Fibroblast of skin of right quadriceps (primary cell): ENCODE data around the gene CDADC1.

ENCODE experiments used
- DNase-seq: peaks from one replicate; pipeline ENCODE4 v3.0.0-alpha.2; 2013

CDADC1 gene

DNA sequence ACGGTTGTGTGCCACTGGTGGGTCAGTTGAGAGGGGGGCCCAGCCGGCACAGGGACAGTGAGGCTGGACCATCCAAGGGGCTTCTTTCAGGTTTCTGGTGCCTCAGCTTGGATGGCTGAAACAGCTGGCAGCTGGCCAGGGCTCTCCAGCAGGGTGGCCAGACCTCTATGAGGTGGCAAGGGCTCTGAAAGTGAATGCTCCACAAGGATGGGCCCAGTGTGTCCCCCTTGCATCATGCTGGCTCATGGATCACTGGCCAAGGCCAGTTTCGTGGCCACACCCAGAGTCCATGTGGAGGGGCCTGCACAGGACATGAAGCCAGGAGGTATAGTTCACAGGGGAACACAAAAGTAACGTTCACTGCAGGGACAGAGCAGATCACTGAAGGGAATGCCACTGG lies 49.6 kb downstream of the CDADC1 start:
- no peak for DNase-seq

DNA sequence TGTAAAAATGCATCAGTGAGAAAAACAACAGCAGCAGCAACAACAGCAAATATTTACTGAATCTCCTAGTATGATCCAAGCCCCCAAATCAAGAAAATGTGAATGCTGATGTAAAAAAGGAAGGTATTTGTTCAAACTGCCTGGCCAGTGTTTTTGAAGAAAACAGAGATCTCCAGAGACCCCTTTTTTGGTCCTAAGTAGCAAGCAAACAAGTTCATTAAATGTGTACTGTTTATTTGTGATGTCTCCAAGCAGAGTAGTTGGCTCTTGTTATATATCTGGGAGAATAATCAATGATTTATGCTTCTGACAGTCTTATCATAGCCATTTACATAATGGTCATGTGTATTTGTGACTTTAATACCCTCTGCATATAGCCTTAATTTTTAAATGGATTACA lies 50.7 kb downstream of the CDADC1 start:
- no peak for DNase-seq

DNA sequence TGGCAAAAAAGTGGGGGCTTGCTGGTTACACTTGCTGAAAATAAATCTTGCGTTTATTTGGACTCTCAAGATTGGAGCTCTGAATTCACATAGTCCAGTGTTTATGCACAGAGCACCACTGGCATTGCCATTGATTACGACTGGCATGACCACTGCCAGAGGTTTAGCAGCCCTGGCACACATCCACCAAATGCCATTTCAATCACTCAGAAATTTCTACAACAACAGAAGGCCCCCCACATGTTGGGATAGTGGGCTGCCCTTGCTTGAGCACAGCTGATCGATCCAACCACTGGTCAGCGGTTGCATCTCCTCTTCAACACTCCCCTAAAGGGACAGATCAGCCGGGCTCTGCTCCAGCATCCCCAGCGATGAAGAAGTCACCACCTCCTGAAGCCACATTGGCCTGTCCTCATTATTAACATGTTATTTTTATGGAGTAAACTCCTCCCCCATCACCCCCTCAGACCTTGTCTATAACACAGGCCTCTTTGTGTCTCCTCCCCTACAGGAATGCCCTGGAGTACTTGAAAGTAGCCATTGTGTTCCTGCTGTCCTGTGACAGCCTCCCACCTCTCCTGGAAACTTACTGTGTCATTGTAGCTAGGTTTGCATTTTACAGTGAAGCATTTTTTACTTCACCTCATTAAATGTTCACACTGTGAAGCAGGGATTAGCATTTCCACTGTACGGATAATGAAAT lies 51.3 kb downstream of the CDADC1 start:
- no peak for DNase-seq

DNA sequence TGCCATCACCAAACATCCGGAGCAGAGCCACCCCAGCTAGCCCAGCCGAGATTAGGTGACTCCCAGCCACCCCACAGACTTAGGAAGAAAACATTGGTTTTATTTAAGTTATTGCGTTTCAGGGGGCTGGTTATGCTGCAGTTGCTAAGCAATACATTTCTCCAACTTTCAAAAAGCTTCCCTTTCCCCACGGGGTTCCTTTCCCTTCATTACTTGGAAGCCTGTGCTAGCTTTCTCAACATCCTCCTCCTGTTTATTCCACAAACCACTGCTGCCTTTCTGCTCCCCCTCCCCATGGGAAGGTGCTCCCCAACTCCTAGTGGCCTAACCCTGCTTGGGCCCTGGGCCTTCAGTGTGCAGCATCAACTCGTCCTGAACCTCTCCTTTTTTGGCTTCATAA lies 52.6 kb downstream of the CDADC1 start:
- no peak for DNase-seq

DNA sequence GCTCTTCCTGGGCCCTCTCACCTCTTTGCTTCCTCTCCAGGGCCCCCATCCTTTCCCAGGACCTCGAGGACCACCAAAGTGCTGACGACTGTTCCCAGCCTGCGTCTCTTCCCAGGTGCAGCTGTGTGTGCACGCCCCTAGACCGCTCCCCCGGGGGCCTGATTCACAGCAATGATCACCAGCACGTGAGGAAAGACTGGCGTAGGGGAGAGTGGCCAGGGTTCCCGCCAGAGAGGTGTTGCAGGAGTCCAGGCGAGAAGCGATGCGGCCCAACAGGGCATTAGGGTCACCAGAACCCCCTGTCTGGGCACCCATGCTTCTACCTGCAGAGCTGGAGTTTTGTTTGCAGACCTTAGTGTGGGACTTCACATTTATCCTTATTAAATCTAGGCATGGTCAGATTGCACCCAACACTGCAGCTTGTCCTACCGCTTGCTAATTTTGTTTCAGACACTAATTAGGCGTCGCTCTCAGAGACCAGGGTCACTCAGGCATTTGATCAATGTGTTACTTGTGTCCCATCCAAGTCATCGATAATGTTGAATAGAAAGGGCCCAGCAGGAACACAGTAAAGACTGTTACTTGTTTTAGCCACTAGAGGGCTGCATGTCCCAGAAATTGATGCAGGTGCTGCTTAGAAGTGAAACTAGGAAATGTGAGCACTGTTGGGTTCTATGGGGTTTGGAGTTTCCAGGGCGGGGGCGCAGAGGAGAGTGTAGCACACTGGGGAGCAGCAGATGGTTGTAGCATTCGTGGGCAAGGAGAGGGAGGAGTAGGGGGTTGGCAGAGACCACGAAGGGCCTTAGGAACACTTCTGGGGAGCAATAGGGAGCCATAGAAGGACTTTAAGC lies 53.2 kb downstream of the CDADC1 start:
- peak; percentile 70 for DNase-seq

DNA sequence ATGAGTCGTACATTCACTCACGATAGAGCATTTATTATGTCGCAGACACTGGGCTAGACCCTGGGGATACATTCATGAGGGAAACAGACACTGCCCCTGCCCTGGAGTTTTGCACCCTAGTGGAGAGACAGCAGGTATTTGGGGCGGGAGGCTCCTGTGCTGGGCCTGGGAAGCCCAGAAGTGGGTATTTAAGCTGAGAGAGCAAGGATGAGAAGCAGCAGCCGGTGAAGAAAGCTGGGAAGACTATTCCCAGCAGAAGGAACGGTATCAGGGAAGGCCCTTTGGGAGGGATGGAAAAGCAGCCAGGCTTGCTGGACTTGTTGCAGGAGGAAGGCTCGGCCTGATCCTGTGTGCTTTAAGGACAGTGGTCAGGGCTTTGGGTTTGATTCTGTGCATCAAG lies 54.5 kb downstream of the CDADC1 start:
- DNase-seq, result no peak

DNA sequence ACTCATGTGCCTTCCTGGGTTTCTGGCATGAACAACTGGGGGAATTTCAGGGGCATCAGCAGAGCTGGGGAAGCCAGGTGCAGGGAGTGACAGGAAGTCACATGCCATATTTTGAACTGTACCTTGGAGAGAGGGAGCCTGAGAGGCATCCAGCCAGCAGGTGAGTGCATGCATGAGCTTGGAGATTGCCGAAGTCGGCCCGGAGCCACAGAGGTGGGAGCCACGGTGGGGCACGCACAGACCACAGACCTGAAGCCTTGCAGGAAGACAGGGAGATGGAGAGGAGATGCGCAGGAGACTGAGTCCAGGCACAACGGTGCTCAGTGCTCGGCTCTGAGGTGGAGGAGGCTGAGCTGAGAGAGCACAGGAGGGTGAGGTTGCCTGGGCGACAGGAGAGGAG lies 55.1 kb downstream of the CDADC1 start:
- DNase-seq, result no peak

DNA sequence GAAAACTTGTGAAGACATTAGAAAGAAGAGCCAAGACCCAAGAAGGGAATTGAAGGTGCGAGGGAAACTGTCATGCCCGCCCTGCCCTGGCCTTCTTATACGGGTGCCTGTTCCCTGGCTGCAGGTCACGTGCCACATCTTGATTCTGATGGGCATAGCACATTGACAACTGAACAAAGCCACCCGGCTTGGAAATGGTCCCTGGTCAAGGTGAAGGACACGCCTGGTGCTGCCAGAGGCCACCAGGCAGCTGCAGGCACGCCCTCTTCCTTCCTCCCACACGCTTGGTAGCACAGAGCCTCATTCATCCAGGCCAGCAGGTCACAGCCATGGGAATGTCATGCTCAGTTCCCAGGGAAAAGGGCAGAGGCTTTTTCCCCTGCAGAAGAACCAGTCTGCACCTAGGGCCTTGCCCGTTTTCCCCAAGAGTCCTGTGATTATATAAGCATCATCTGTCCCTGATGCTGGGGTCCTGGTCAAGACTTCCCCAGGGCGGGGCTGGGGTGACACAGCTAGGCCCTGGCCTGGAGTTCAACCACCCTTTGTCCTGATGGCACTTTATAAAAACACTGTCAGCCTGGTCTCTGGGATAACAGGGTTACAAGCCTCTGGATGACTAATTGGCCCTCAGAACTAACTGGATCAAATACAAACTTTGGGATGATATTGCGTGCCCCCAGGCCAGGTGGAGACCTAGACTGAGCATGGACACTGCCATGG lies 56.0 kb downstream of the CDADC1 start:
- DNase-seq, result no peak

DNA sequence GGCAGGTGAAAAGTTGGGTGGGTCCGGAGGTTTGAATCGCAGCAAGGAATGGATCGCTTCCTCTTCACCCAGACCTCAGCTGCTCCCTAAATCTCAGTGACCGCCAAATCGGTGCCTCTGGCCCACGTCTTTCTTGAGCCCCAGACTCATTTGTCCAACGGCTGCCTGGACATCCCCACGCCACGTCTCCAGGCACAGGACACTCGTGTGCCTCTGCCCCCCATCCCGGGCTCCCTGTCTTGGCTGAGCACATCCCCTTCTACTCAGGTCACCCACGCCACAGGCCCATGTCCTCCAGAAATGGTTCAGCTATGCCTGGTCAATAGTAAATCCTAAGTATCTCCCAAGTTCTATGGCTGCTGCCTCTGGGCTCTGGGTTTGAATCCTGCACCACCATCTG lies 56.6 kb downstream of the CDADC1 start:
- DNase-seq, result no peak

DNA sequence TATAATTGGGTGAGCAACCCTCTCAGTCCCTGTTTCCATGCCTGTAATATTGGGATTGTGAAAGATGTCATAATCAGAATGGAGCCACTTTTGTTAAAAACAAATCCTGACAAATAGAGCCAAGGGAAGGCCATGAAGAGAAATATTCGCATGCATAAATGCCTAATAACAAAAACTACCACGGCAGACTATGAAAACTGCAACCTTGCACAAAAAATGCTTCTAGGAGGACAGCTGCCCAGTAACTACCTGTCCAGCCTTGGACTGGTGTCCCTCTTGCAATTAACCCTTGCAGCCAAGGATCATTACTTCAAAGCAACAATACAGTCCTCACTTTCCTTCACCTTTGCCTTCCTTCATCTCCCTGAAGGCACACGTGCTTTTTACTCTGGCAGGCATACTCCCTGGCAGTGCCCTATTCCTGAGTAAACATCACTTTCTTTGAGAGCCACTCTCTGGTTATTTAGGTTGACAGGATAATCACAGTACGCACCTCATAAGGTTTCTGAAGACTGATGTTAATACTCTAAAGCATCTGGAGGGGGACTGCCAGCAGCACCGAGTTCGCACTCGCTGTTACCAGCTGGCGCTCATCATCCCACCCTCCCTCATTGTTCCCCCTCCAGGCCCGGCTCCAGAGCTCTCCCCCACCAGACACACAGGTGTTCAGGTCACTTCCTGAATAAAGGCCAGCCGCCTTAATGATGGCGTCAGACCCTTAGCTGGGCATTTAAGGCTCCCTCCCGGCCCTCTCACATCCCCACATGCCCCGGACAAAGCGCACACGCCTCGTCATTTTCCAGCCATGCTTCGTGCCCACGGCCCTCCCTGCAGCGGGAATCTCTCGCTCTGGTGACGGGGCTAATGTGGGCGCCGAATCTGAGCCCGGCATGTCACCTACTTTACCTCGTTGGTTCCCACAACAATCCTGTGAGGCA lies 57.3 kb downstream of the CDADC1 start:
- no peak for DNase-seq

DNA sequence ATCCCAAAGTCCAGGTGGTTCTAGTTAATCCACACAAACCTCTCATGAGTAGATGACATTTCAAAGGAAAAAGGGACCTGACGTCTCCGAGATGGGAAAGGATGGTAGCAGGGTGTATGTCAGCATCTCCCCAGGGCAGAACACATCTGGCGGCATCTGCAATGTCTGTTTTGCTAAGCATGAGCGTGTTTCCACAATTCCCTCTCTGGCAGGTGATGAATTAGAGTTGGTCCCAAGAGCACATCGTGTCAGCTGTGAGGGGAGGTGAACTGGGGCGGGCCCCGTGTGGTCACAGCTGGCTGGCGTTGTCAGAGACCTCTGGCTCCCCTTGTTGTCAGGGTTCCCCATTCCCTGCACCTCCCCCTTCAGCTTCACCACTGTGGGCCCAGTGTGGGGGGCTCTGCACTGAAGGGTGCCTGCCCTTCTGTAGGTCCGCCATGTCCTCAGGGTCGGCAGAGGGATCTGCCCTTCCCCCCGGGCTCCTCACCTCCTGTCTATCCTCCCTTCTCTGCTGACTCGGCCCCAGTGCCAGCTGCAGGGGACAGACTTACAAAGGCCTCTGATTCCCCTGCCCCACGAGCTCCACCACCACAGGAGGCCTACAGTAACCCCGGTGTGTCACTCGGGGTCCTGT lies 58.2 kb downstream of the CDADC1 start:
- DNase-seq, result no peak

DNA sequence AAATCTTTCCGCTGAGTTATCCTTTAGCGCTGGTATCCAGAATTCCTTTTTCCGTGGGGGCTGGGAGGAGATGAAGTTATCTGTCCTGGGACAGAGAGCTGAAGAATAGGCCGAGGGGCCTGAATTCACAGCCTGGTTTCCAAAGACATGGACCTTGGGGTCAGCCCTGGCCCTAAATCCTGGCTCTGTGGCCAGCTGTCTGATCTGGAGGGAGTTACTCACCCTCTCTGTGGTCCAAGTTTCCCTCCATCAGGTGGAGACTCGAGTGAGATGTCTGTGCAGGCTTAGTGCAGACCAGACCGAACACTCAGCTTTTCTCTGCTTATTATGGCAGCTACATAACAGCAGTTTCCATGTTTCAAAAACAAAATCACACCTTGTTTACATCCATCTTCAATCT lies 59.6 kb downstream of the CDADC1 start:
- DNase-seq, result no peak

DNA sequence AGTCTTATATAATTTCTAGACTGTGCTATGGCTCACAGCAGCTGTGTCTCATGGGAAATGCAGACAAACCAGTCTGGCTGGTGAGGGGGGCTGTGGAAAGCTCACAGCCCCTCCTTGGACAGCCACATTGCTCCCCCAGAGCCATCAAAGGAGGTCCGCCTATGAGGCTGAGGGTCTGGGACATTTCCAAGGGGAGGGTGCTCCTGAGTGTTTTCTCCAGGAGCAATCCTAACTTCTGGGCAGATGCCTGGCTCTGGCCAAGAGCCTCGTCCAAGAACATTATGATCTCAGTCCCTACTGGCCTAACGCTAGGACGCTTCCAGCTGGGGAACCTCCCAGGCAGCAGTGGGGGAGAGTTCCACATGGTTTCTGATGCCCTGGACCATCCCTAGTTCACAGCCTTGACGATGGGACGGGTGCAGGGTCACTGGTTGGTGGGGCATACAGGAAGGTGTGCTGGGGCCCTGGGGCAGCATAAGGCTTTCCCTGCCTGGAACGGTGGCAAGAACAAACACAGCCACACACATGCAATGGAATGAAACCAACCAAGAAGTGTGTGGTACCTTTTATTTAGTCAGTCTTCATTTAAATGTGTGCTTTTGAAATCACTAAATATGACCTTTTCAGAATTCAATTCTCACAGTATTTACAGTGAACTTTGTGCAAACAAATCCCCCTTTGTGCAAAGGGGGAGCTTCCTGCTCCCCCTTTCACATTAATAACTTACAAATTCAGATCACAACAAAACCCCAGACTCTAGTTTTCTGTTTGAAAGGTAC lies 60.6 kb downstream of the CDADC1 start:
- peak; percentile 28 for DNase-seq

DNA sequence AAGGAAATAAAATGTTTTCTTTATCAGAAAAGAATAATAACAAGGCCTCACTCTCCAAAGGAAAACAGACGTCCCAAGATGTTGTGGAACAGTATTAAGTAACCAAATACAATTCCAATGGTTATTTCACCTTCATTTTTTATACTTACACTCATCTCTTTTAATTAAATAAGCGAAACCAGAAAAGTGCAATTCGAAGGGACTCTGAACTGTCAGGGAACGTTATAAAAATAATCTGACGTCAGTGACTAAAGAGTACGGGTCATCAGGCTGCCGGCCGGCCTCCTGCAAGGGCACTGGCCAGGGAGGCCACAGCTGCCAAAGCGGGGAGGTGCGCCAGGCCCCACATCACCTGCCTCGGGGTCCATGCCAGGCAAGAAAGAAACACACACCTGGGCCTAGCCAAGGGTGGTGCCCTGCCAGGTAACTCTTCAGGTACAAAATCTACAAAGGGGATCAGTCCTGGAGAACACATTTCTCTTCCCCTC lies 61.2 kb downstream of the CDADC1 start:
- no peak for DNase-seq

DNA sequence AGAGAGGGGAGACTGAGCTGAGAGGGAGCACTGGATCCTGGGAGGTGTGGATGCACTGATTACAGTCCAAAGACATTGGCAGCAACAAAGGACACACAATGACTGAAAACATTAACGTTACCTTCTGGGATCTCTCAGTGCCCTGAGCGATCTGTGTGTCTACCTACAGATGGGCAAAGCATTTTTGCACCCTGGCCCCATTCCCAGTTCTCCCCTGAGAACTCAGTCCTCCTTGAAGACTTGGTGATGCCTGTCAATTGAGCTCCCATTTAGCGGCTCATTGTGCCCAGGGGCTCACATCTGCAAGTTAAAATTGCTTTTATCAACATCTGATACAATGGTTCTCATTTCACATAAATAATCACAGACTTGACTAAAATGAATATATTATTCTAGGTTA lies 62.5 kb downstream of the CDADC1 start:
- no peak for DNase-seq

DNA sequence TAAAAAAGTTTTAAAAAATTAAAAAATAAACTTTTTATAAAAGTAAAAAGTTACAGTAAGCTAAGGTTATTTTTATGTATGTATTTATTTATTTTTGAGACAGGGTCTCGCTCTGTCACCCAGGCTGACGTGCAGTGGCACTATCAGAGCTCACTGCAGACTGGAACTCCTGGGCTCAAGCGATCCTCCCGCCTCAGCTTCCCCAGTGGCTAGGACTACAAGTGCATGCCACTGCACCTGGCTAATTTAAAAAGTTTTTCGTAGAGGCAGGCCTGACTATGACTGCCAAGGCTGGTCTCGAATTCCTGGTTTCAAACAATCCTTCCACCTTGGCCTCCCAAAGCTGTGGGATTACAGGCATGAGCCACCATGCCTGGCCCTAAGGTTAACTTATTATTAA lies 64.1 kb downstream of the CDADC1 start:
- DNase-seq, result no peak

DNA sequence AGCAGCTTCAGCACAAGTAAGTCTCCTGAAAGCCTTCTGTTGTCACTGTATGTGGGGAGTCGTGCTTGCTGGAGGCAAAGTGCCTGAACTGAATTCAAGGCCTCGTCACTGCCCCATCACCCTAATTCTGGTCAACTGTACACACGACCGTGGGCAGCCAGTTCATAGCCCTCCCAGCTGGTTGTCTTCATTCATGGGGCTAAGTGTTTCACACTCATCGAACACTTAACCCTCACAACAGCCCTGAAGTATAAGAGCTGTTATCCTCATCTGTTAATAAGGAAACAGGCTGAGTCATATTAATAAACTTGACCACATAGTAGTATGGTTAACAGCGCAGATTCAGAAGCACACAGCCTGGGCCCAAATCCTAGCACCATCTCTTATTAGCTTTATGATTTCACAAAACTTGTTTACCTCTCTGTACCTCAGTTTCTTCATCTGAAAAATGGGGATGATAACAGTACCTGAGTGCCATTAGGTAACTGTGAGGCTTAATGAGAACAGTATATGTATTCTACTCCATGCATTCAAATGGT lies 66.7 kb downstream of the CDADC1 start:
- peak; percentile 60 for DNase-seq

DNA sequence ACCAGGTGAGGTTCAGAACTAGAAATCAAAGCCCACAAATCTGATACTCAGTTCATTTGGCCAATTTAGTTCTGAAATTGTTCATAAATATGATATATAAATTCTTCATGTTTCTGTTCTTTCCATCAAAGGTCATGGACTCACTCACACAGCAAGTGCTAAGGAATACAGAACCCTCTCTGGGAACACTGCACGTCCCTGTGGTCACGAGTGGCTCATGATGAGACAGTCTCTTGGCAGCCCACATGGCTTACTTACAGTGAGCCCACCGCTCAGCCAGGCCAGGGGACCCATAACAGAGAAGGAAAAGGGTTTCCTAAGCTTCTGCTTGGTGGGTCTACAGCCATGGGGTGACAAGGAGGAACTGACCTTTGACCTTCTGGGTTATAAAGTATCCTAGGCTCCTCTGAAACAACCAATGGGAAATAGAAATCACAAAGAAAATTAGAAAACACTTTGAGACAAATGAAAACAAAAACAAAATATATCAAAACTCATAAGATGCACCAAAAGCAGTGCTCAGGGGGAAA lies 67.4 kb downstream of the CDADC1 start:
- DNase-seq, result peak; percentile 42

DNA sequence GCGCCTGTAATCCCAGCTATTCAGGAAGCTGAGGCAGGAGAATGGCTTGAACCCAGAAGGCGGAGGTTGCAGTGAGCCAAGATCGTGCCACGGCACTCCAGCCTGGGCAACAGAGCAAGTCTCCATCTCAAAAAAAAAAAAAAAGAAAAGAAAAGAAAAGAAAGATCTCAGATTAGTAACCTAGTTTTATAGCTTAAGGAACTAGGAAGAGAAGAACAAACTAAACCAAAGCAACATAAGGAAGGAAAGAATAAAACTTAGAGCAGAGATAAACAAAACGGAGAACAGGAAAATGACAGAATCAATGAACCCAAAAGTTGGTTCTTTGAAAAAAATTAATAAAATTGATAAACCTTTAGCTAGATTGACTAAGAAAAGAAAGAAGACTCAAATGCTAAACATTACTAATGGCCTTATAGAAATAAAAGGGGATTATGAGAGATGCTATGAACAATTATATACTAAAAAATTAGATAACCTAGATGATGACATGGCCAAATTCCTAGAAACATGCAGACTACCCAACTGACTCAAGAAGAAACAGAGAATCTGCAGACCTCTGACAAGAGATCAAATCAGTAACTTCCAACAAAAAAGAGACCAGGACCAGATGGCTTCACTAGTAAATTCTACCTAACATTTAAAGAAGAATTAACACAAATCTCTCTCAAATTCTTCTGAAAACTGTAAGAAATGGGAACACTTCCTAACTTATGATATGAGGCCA lies 68.2 kb downstream of the CDADC1 start:
- DNase-seq, result no peak

DNA sequence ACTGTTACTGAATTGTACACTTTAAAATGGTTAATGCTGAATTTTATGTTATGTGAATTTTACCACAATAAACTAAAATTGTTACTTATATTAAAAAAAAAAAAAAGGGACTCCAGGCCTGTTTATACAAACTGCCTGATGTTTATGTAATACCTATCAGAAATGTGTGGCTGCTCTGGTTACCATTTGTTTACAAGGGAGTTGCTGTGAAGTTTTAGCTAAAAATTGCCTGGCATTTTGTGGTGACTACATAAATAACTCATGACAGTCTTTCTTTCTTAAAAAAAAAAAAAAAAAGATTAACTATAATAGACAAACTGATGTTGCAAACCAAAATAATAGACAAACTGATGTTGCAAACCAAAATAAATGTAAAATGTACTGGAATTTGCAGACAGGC lies 71.8 kb downstream of the CDADC1 start:
- peak; percentile 41 for DNase-seq
